ENCODE measurements around the gene PGM5.

PGM5 gene

DNA sequence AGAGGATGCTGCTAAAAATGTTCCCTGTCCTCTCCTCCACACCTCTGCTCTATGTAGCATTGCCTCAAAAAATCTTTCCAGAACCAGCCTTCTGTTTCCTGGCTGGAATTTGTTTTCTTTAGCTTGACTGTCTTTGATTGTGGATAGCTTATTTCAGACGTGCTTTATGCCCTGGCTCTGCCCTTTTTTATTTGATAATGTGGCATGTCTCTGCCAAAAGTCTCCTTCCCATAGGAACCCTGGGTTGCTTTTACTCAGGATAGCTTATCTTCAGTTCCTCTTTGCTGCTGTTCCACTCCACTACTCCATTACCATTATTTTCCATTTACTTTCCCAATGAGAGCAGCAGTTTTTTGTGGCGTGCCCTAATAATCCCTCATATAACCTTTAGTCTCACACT lies 185.2 kb downstream of the PGM5 start:
- Histone ChIP-seq H3K9me3 (ENCODE audit: control insufficient read depth, low read length) (no peaks in the 10 kb centered on the region), H3K4me1 (ENCODE audit: control insufficient read depth, insufficient read depth, low read length, poor library complexity, severe bottlenecking) (no peaks in the 10 kb centered on the region), H3K27ac (ENCODE audit: insufficient read depth, low read length, poor library complexity, severe bottlenecking) (no peak overlapping the region), H3K27me3 (replicated peaks; ENCODE audit: control insufficient read depth, insufficient read depth, low read length, poor library complexity, severe bottlenecking) (no peaks in the 10 kb centered on the region), H3K36me3 (ENCODE audit: control insufficient read depth, insufficient read depth, low read length) (no peaks in the 10 kb centered on the region), H3K4me3 (ENCODE audit: insufficient read depth, low read depth, low read length, poor library complexity, severe bottlenecking) (no peak overlapping the region)
- no peak for DNase-seq

DNA sequence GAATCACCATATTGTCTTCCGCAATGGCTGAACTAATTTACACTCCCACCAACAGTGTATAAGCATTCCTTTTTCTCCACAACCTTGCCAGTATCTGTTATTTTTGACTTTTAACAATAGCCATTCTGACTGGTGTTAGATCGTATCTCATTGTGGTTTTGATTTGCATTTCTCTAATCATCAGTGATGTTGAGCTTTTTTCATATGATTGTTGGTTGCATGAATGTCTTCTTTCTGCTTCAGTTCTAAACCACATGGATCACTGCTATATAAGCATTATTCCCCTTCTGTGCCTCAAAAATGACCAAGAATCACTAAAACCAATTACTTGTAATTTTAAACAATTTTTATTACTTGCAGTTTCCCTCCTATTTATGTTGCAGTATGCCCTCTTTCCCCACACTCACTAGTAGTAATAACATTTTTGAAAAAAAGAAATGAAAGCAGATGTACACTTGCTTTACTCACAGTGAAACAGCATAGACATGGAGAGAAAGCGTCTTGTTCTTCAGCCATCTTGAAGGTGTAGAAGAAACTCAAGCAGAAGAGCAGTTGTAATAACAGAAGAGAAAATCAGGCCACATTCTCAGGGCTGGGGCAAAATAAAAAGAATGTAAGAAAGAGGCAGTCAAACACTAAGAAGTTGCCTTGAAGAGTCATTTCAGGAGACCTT lies 188.8 kb downstream of the PGM5 start:
- Histone ChIP-seq H3K36me3 (ENCODE audit: control insufficient read depth, insufficient read depth, low read length) (no peaks in the 10 kb centered on the region), H3K4me3 (ENCODE audit: insufficient read depth, low read depth, low read length, poor library complexity, severe bottlenecking) (no peak overlapping the region), H3K27me3 (replicated peaks; ENCODE audit: control insufficient read depth, insufficient read depth, low read length, poor library complexity, severe bottlenecking) (no peaks in the 10 kb centered on the region), H3K9me3 (ENCODE audit: control insufficient read depth, low read length) (no peaks in the 10 kb centered on the region), H3K4me1 (ENCODE audit: control insufficient read depth, insufficient read depth, low read length, poor library complexity, severe bottlenecking) (no peaks in the 10 kb centered on the region), H3K27ac (ENCODE audit: insufficient read depth, low read length, poor library complexity, severe bottlenecking) (no peak overlapping the region)
- DNase-seq: no peak

DNA sequence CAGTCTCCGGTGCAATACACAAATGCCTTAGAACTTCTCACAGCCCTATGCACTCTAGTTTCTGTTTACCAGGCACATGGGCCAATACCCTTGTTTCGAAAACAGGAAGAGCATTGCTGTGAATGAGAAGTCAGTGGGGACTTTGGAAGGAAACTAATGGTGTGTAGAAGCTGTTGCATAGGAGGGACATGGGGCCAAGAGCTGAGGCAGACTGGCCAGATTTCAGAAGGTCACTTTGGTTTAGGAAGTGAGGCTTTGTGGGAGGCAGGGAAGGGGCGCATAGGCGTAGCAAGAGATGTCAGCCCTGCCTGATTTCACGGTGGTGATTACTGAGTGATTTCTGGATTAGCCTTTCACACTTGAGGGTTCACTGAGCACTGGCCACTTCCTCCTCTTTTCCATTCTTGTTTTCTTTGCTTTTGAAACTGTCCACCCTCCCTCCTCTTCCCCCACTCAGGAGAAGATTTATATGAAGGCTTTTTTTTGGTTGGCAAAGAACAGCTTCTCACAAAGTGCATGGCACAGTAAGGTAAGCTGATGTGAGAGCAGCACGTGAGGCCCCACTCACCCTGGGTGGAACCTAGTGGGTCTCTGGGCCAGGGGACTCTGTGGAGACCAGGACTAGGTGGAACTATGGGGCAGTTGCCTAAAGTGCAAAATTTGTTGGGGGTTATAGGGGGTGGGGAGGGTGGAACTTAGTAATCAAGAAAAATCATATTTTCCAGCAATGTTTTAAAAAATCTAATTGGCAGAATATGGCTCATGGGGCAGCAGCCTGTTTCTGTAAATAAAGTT lies 190.4 kb downstream of the PGM5 start:
- Histone ChIP-seq H3K36me3 (ENCODE audit: control insufficient read depth, insufficient read depth, low read length) (no peaks in the 10 kb centered on the region), H3K27ac (ENCODE audit: insufficient read depth, low read length, poor library complexity, severe bottlenecking) (no peak overlapping the region)
- no peak for DNase-seq

DNA sequence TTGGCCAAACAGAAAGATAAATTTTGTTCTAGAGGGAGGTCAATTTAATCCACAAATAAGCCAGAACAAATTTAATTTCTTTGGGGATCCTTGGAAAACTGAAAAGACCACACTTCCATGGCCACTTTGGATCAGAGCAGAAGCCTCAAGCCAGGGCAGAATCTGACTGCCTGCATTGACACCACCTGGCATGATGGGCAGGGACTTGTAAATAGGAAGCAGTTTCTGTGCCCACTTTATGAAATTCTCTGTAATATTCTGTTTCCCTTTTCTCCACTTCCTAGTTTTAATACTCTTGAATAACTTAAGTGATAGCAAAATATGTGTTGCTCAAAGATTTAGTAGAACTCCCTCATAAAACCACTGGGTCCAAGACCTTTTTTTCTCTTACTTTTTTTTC lies 191.0 kb downstream of the PGM5 start:
- Histone ChIP-seq H3K4me3 (ENCODE audit: insufficient read depth, low read depth, low read length, poor library complexity, severe bottlenecking) (no peak overlapping the region), H3K4me1 (ENCODE audit: control insufficient read depth, insufficient read depth, low read length, poor library complexity, severe bottlenecking) (no peaks in the 10 kb centered on the region), H3K9me3 (ENCODE audit: control insufficient read depth, low read length) (no peaks in the 10 kb centered on the region), H3K27me3 (replicated peaks; ENCODE audit: control insufficient read depth, insufficient read depth, low read length, poor library complexity, severe bottlenecking) (no peaks in the 10 kb centered on the region), H3K27ac (ENCODE audit: insufficient read depth, low read length, poor library complexity, severe bottlenecking) (no peak overlapping the region), H3K36me3 (ENCODE audit: control insufficient read depth, insufficient read depth, low read length) (no peaks in the 10 kb centered on the region)
- no peak for DNase-seq

More for the DNA sequence above, 190.4 kb downstream of the PGM5 start:
- Histone ChIP-seq H3K4me3 (ENCODE audit: insufficient read depth, low read depth, low read length, poor library complexity, severe bottlenecking) (no peak overlapping the region), H3K9me3 (ENCODE audit: control insufficient read depth, low read length) (no peaks in the 10 kb centered on the region), H3K27me3 (replicated peaks; ENCODE audit: control insufficient read depth, insufficient read depth, low read length, poor library complexity, severe bottlenecking) (no peaks in the 10 kb centered on the region), H3K4me1 (ENCODE audit: control insufficient read depth, insufficient read depth, low read length, poor library complexity, severe bottlenecking) (no peaks in the 10 kb centered on the region)

DNA sequence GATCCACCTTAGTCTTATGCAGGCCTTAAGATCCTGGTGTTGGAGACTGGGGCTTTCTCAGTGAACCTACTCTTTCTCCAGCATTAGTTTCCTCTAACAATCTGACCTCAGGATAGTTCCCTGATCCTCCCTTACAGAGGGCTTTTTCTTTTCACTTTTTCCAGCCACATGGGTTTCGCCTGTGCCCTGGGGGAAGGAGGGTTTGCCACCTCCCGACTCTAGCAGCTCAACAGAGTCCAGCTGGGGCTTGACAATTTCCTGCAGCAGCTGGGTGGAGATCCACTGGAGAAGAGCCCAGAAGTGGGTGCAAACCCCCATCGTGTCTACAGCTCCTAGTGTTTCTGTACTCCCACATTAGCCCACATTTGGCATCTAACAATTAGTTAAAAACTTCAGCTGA lies 191.8 kb downstream of the PGM5 start:
- H3K27ac ChIP-seq (ENCODE audit: insufficient read depth, low read length, poor library complexity, severe bottlenecking): no peak overlapping the region
- no peaks in the 10 kb centered on the region for H3K36me3 ChIP-seq (ENCODE audit: control insufficient read depth, insufficient read depth, low read length)
- no peaks in the 10 kb centered on the region for H3K9me3 ChIP-seq (ENCODE audit: control insufficient read depth, low read length)
- no peaks in the 10 kb centered on the region for H3K27me3 ChIP-seq (replicated peaks; ENCODE audit: control insufficient read depth, insufficient read depth, low read length, poor library complexity, severe bottlenecking)
- DNase-seq: no peak
- no peaks in the 10 kb centered on the region for H3K4me1 ChIP-seq (ENCODE audit: control insufficient read depth, insufficient read depth, low read length, poor library complexity, severe bottlenecking)
- no peak overlapping the region for H3K4me3 ChIP-seq (ENCODE audit: insufficient read depth, low read depth, low read length, poor library complexity, severe bottlenecking)

DNA sequence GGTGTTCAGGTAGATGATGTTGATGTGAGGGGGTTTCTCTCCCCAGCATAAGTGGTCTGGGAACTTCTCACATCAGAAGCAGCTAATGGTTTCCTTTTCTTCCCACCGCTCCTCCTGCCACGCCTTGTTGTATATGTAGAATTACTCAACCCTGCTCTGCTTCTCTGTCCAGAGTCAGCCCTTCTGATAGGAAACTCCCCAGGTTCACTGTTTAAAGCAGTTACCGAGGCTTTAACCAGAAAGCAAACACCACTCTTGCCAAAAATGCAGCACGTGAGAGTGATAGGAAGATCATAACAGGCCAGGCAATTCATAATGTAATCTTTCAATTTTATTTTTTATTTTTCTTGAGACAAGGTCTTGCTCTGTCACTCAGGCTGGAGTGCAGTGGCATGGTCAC lies 194.8 kb downstream of the PGM5 start:
- Histone ChIP-seq H3K36me3 (ENCODE audit: control insufficient read depth, insufficient read depth, low read length) (no peaks in the 10 kb centered on the region), H3K4me1 (ENCODE audit: control insufficient read depth, insufficient read depth, low read length, poor library complexity, severe bottlenecking) (no peaks in the 10 kb centered on the region), H3K27me3 (replicated peaks; ENCODE audit: control insufficient read depth, insufficient read depth, low read length, poor library complexity, severe bottlenecking) (no peaks in the 10 kb centered on the region), H3K4me3 (ENCODE audit: insufficient read depth, low read depth, low read length, poor library complexity, severe bottlenecking) (no peak overlapping the region), H3K9me3 (ENCODE audit: control insufficient read depth, low read length) (no peaks in the 10 kb centered on the region), H3K27ac (ENCODE audit: insufficient read depth, low read length, poor library complexity, severe bottlenecking) (no peak overlapping the region)
- DNase-seq: no peak

DNA sequence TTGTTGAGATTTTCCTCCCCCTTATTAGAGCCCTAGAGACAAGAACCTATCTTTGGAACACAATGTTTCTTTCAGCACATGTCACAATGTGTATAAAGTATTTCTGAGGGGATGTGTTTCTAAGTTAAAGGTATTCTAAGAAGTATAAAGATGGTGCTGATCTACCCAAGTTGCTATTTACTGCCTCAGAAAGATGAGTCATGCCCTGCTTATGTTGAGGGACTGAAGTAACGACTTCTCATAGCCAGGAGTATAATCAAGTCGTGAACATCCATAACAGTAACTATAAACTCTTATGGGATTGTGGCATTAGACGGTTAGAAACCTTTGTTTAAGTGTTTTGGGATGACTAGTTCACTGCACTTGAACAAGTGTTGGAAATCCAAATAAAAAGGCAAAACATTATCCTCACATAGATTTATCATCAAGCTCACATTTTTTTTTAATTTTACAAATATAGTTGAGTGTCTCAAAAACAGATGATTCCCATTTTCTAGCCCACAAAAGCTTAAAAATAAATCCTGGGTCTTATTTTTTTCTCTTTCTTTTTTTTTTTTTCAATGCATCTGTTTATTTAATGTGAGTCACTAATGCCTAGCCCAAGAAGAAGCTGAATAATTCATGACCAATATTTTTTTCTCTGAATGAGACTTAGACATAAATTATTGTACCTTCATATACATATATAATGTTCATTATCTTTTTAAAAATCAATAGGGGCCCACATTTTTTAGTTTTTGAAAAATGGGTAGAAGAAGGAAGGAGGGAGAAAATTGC lies 196.5 kb downstream of the PGM5 start:
- no peak overlapping the region for H3K4me3 ChIP-seq (ENCODE audit: insufficient read depth, low read depth, low read length, poor library complexity, severe bottlenecking)
- H3K27ac ChIP-seq (ENCODE audit: insufficient read depth, low read length, poor library complexity, severe bottlenecking): no peak overlapping the region
- H3K9me3 ChIP-seq (ENCODE audit: control insufficient read depth, low read length): no peaks in the 10 kb centered on the region
- H3K4me1 ChIP-seq (ENCODE audit: control insufficient read depth, insufficient read depth, low read length, poor library complexity, severe bottlenecking): no peaks in the 10 kb centered on the region
- no peak for DNase-seq
- no peaks in the 10 kb centered on the region for H3K27me3 ChIP-seq (replicated peaks; ENCODE audit: control insufficient read depth, insufficient read depth, low read length, poor library complexity, severe bottlenecking)
- H3K36me3 ChIP-seq (ENCODE audit: control insufficient read depth, insufficient read depth, low read length): no peaks in the 10 kb centered on the region

DNA sequence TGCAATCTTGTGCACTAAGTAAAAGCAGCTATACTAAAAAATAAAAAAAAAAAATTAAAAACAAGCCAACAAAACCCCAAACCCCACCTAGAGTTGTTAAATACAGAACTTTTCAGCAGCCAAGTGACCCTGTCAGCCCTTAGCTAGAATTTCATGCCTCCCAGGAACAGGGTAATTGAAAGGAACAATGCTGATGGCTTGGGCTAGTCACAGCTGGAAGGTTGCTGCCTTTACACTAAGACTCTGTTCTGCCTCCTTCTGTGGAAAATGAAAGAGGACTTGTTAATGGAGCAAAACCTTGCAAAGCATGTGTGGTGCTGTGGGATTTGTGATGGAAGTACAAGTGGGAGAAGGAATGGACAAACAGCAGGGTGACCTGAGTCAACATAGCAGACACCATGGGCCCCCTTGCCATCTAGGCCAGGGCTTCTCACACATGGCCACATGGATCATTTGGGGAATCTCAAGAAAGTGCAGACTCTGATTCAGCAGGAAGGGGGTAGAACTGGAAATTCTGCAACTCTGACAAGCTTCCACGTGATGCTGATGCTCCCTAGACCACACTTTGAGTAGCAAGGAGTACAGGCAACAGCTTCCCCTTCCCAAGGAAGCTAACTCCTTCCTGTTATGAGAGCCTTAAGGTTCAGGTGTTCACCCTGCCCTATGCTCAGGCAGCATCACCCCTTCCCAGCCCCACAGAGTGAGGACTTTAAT lies 199.2 kb downstream of the PGM5 start:
- Histone ChIP-seq H3K36me3 (ENCODE audit: control insufficient read depth, insufficient read depth, low read length) (no peaks in the 10 kb centered on the region), H3K4me1 (ENCODE audit: control insufficient read depth, insufficient read depth, low read length, poor library complexity, severe bottlenecking) (peaks cover 4% of the 10 kb centered on the region), H3K9me3 (ENCODE audit: control insufficient read depth, low read length) (no peaks in the 10 kb centered on the region), H3K27ac (ENCODE audit: insufficient read depth, low read length, poor library complexity, severe bottlenecking) (no peak overlapping the region), H3K27me3 (replicated peaks; ENCODE audit: control insufficient read depth, insufficient read depth, low read length, poor library complexity, severe bottlenecking) (no peaks in the 10 kb centered on the region), H3K4me3 (ENCODE audit: insufficient read depth, low read depth, low read length, poor library complexity, severe bottlenecking) (no peak overlapping the region)
- DNase-seq: no peak

DNA sequence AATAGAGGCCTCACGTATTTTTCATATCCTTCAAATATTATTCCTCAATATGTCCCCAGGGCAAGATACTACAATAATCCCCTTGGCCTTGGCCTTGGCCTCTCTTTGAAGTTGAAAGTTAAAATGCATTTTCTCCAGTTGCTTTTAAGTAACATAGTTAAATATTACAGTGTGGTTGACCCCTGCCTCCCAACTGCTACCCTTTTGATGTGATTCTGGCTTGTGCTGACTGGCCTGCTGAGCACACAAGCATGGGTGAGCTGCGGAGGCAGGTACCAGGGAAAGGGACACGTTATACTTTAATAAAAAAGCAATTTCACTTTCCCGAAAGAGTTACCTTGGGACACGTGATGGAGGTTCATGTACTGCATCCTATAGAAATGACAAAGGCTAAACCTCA lies 202.1 kb downstream of the PGM5 start:
- Histone ChIP-seq H3K27ac (ENCODE audit: insufficient read depth, low read length, poor library complexity, severe bottlenecking) (no peak overlapping the region), H3K27me3 (replicated peaks; ENCODE audit: control insufficient read depth, insufficient read depth, low read length, poor library complexity, severe bottlenecking) (peaks cover 2% of the 10 kb centered on the region), H3K4me3 (ENCODE audit: insufficient read depth, low read depth, low read length, poor library complexity, severe bottlenecking) (no peak overlapping the region), H3K4me1 (ENCODE audit: control insufficient read depth, insufficient read depth, low read length, poor library complexity, severe bottlenecking) (peaks cover 4% of the 10 kb centered on the region), H3K9me3 (ENCODE audit: control insufficient read depth, low read length) (no peaks in the 10 kb centered on the region), H3K36me3 (ENCODE audit: control insufficient read depth, insufficient read depth, low read length) (no peaks in the 10 kb centered on the region)
- no peak for DNase-seq
